ENCODE measurements around the gene CASK.

CASK gene

DNA sequence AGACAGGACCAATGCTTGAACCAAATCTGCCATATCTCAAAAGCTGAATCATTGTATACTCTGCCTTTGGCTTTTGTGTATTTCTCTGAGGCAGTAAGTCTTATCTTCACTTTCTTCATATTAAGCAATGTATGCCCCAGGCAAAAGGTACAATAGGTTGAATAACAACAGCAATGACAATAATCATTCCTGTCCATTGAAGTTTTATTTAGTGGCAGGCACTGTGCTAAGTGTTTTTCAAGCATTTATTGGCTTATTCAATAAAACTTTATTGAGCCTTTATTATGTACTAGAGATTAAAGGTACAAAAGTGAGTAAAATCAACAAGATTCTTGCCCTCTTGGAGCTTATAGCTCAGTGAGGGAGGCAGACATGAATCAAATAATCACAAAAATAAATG is 8.2 kb upstream of the CASK start:
- H3K4me3 ChIP-seq (ENCODE audit: control insufficient read depth, low read depth, low read length), result no peak overlapping the region
- no peak for DNase-seq (ENCODE audit: low read depth)
- no peak for TF ChIP-seq CTCF (conservative IDR thresholded peaks at IDR 0.05; ENCODE audit: control insufficient read depth, insufficient read depth, low read depth, low read length)

GRCh38 chrX:41923978-41924683 is 777 bp upstream of the CASK start:
- peak; percentile 21 for DNase-seq (ENCODE audit: low read depth)
- no peak for TF ChIP-seq CTCF (conservative IDR thresholded peaks at IDR 0.05; ENCODE audit: control insufficient read depth, insufficient read depth, low read depth, low read length)
- H3K4me3 ChIP-seq (ENCODE audit: control insufficient read depth, low read depth, low read length), result peak overlapping the region; percentile 55

DNA sequence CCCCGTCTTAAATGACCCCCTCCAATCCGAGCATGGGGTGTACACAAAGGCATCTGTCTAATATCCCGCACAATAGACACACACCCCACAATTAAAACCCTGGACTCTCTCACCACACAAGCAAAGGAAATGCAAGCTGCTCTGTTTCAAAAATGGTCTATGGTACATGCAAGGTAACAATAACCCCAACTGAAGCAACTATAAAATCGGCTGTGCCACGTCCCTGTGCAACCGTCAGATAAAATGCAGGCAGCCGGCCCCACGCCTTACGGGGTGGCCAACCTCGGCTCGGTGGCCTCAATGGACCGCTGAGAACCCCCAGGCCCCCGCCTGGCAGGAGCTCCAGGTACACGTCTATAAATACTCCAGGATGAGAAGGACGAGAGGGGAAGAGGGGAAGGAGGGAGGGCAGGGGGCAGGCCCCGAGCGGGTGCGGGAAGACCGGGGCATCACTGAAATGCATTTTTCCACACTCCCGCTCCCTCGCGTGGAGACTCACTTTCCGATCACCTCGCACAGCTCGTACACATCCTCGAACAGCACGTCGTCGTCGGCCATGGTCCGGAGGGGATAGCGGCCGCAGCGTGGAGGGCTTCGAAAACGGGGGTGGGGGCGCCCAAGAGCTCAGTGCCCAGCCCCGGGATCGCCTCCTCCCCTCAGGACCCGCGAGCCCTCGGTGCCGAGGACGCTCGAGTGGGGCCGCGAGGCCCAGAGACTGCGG is 763 bp downstream of the CASK start:
- TF ChIP-seq CTCF (conservative IDR thresholded peaks at IDR 0.05; ENCODE audit: control insufficient read depth, insufficient read depth, low read depth, low read length), result no peak
- no peak for DNase-seq (ENCODE audit: low read depth)
- peak overlapping the region; percentile 57 for H3K4me3 ChIP-seq (ENCODE audit: control insufficient read depth, low read depth, low read length)

GRCh38 chrX:41921492-41922430 is 1.6 kb downstream of the CASK start:
- DNase-seq (ENCODE audit: low read depth), result peak; percentile 64
- no peak for TF ChIP-seq CTCF (conservative IDR thresholded peaks at IDR 0.05; ENCODE audit: control insufficient read depth, insufficient read depth, low read depth, low read length)
- peak overlapping the region; percentile 57 for H3K4me3 ChIP-seq (ENCODE audit: control insufficient read depth, low read depth, low read length)

- no peak for DNase-seq (ENCODE audit: low read depth)
- TF ChIP-seq CTCF (conservative IDR thresholded peaks at IDR 0.05; ENCODE audit: control insufficient read depth, insufficient read depth, low read depth, low read length), result no peak
- H3K4me3 ChIP-seq (ENCODE audit: control insufficient read depth, low read depth, low read length), result no peak overlapping the region
Observed at GRCh38 chrX:41919870-41920269, 3.5 kb downstream of the CASK start.

- DNase-seq (ENCODE audit: low read depth), result no peak
- TF ChIP-seq CTCF (conservative IDR thresholded peaks at IDR 0.05; ENCODE audit: control insufficient read depth, insufficient read depth, low read depth, low read length), result no peak
- H3K4me3 ChIP-seq (ENCODE audit: control insufficient read depth, low read depth, low read length), result no peak overlapping the region
Observed at GRCh38 chrX:41917517-41917916, 5.8 kb downstream of the CASK start.

Data from fibroblast of mammary gland (primary cell).